MCF 10A (cell line): ENCODE data around the gene TP53RK. TPM values are rescaled to one million over a fixed set of nuclear protein-coding genes. Genes with fewer than 3 reads are reported as not detected.
A peak's percentile ranks its signal among the peaks of the same experiment; 100 is the strongest.

Experiments
- BruUV-seq: library from RNA; stranded (reverse); fragments of 400-500 nt; replicated peaks from 2 replicates; lab custom pipeline; 2021; lab: Mats Ljungman, UMichigan
- CTCF ChIA-PET: fragments of 300-600 bp; sonication (Branson Sonifier 250); formaldehyde crosslinking; extraction: SDS; loops from one replicate; lab custom pipeline; 2021; ENCODE audit warnings: antibody characterized with exemption, inconsistent platforms; lab: Yijun Ruan, JAX
- POLR2A ChIA-PET: fragments of 300-600, 350-650 bp; sonication (Branson Sonifier 250); formaldehyde crosslinking; extraction: SDS; loops from one replicate; lab custom pipeline; 2020; ENCODE audit warnings: antibody characterized with exemption, inconsistent platforms; lab: Yijun Ruan, JAX
- DNase-seq: peaks from one replicate; pipeline ENCODE4 v3.0.0-alpha.2; 2018; ENCODE audit not compliant: unreplicated experiment
- H3K27ac Mint-ChIP-seq: one replicate; pipeline ENCODE4 v1.8.0; 2022; ENCODE audit warnings: mild to moderate bottlenecking, low read depth, mixed read lengths; ENCODE audit not compliant: unreplicated experiment
- H3K27me3 Mint-ChIP-seq: one replicate; pipeline ENCODE4 v1.8.0; 2022; ENCODE audit warnings: mixed read lengths; ENCODE audit not compliant: insufficient read depth, unreplicated experiment
- H3K36me3 Mint-ChIP-seq: one replicate; pipeline ENCODE4 v1.8.0; 2022; ENCODE audit warnings: mild to moderate bottlenecking, moderate library complexity, mixed read lengths; ENCODE audit not compliant: insufficient read depth, unreplicated experiment
- H3K4me1 Mint-ChIP-seq: one replicate; pipeline ENCODE4 v1.8.0; 2022; ENCODE audit warnings: mixed read lengths; ENCODE audit not compliant: insufficient read depth, unreplicated experiment
- H3K4me3 Mint-ChIP-seq: one replicate; pipeline ENCODE4 v1.8.0; 2022; ENCODE audit warnings: mild to moderate bottlenecking, moderate library complexity, mixed read lengths; ENCODE audit not compliant: unreplicated experiment
- H3K9me3 Mint-ChIP-seq: one replicate; pipeline ENCODE4 v1.8.0; 2022; ENCODE audit warnings: mixed read lengths; ENCODE audit not compliant: unreplicated experiment
- intact Hi-C: fragments of 100-400 bp; cut with micrococcal nuclease; formaldehyde crosslinking; loops from 2 replicates; pipeline ENCODE4 v1.14.1; 2022
- total RNA-seq: library from RNA; stranded (reverse); gene quantifications from 2 replicates; pipeline ENCODE4 v1.2.3, GENCODE V29; 2022
- TF ChIP-seq, protein P1 (sequence below): fragments of 200-600 bp; IDR thresholded peaks from one replicate; pipeline ENCODE4 v1.8.0; 2022; ENCODE audit warnings: antibody characterized with exemption, mild to moderate bottlenecking; ENCODE audit not compliant: unreplicated experiment

TP53RK gene
- total RNA-seq, 1 experiment from 2014 or later: 16.2 TPM

DNA sequence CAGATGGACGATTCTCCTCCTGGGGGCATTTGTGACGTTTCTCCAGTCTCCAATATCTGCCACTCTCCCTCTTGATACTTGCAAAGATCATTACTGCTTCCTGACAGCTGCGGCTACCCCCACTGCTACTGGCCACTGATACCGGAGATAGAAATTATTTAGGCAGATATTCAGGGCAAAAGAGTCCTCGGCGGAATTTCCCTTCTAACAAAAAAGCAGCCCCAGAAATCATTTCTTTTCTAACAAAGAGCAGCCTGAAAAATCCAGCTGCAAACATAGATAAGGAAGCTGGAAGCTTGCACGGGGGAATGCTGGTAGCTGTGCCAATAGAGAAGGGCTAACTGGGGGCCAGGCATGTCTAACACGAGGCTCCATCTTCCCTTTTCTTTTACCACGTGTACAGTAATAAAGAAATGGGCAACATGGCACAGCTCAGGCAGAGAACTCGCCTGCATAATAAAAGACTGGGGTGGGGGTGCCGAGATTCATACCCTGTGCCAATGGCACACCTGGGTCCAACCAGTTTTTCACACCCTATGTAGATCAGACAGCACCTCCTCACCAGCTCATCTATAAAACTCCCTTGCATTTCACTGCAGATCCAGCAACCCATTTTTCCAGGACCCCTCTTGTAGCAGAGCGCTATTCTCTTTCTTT is 6.1 kb downstream of the TP53RK start:
- Mint-ChIP-seq H3K27ac (no peak overlapping the region), H3K4me3 (no peak overlapping the region), H3K9me3 (no peaks in the 10 kb centered on the region), H3K27me3 (no peaks in the 10 kb centered on the region), H3K4me1 (peaks cover 26% of the 10 kb centered on the region), H3K36me3 (peaks cover 42% of the 10 kb centered on the region)
- no peak for DNase-seq
- ChIA-PET POLR2A (interaction anchor here (0.7 to 1.2 kb wide), 2 partner anchors 161 to 163 kb away, joined by 3 to 4 read pairs; no protein-coding TSS in a partner anchor), CTCF (interaction anchor here (0.6 to 6.4 kb wide), 2 partner anchors 162 to 446 kb away, joined by 4 to 125 read pairs; no protein-coding TSS in a partner anchor)
- no TSS peak for BruUV-seq
- intact Hi-C loops: no loop called here
- TF ChIP-seq, protein P1, sequence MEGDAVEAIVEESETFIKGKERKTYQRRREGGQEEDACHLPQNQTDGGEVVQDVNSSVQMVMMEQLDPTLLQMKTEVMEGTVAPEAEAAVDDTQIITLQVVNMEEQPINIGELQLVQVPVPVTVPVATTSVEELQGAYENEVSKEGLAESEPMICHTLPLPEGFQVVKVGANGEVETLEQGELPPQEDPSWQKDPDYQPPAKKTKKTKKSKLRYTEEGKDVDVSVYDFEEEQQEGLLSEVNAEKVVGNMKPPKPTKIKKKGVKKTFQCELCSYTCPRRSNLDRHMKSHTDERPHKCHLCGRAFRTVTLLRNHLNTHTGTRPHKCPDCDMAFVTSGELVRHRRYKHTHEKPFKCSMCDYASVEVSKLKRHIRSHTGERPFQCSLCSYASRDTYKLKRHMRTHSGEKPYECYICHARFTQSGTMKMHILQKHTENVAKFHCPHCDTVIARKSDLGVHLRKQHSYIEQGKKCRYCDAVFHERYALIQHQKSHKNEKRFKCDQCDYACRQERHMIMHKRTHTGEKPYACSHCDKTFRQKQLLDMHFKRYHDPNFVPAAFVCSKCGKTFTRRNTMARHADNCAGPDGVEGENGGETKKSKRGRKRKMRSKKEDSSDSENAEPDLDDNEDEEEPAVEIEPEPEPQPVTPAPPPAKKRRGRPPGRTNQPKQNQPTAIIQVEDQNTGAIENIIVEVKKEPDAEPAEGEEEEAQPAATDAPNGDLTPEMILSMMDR: no peak

- intact Hi-C loops: no loop called here
- peaks cover 22% of the 10 kb centered on the region for H3K4me1 Mint-ChIP-seq
- H3K9me3 Mint-ChIP-seq: no peaks in the 10 kb centered on the region
- H3K27me3 Mint-ChIP-seq: no peaks in the 10 kb centered on the region
- no peak overlapping the region for H3K27ac Mint-ChIP-seq
- BruUV-seq: no TSS peak
- TF ChIP-seq, protein P1: no peak
- no peak overlapping the region for H3K4me3 Mint-ChIP-seq
- H3K36me3 Mint-ChIP-seq: peaks cover 38% of the 10 kb centered on the region
- ChIA-PET CTCF (interaction anchor here (0.6 to 6.4 kb wide), 12 partner anchors 13 to 1591 kb away, joined by 3 to 125 read pairs (median 4); no protein-coding TSS in a partner anchor), POLR2A (interaction anchor here (0.7 to 1.2 kb wide), 2 partner anchors 160 to 162 kb away, joined by 3 to 4 read pairs; no protein-coding TSS in a partner anchor)
- DNase-seq: no peak
Observed at GRCh38 chr20:46682063-46682821, 7.0 kb downstream of the TP53RK start.

GRCh38 chr20:46681032-46681854 is 8.0 kb downstream of the TP53RK start:
- H3K4me3 Mint-ChIP-seq: no peak overlapping the region
- CTCF ChIA-PET: interaction anchor here (0.6 to 6.4 kb wide), 26 partner anchors 9 to 1592 kb away, joined by 3 to 125 read pairs (median 3); partner anchors contain the start of gene TP53RK
- intact Hi-C loops: loop anchor here (1.0 kb wide), 1 partner anchor 160 kb away; no protein-coding TSS in a partner anchor

More at GRCh38 chr20:46681032-46681854, 8.0 kb downstream of the TP53RK start:
- Mint-ChIP-seq H3K36me3 (peaks cover 34% of the 10 kb centered on the region), H3K9me3 (no peaks in the 10 kb centered on the region), H3K27ac (no peak overlapping the region), H3K4me1 (peaks cover 16% of the 10 kb centered on the region), H3K27me3 (no peaks in the 10 kb centered on the region)
- POLR2A ChIA-PET: interaction anchor here (1.4 to 1.6 kb wide), 2 partner anchors 8 to 14 kb away, joined by 3 to 9 read pairs; partner anchors contain the start of gene TP53RK
- peak; percentile 70 for DNase-seq
- no TSS peak for BruUV-seq
- TF ChIP-seq, protein P1: peak; percentile 78
